ENCODE measurements around the gene SOX18.
A peak's percentile ranks its signal among the peaks of the same experiment; 100 is the strongest.

GRCh38 chr20:64057628-64058498 is 8.4 kb upstream of the SOX18 start:
- TF ChIP-seq CTCF (IDR thresholded peaks at IDR 0.05; ENCODE audit: low read depth, low read length) (peak; percentile 83), POLR2A (IDR thresholded peaks at IDR 0.05; ENCODE audit: extremely low read depth, insufficient read length) (no peak)
